IMR-90 (cell line): ENCODE results near the gene RTP5. TPM values are rescaled to one million over a fixed set of nuclear protein-coding genes. Genes with fewer than 3 reads are reported as not detected.

ENCODE experiments used
- ATAC-seq: fragments of 200-7000 bp; cut with Tn5 transposase; 2 replicates; pipeline ENCODE4 v1.9.1; 2020; ENCODE audit warnings: low read depth, mild to moderate bottlenecking, moderate library complexity
- BruUV-seq: library from RNA; stranded (reverse); fragments of 400-500 nt; replicated peaks from 2 replicates; lab custom pipeline; 2021; lab: Mats Ljungman, UMichigan
- CTCF ChIA-PET: fragments of 300-600 bp; formaldehyde crosslinking; extraction: SDS; loops from one replicate; lab custom pipeline; 2021; ENCODE audit warnings: antibody characterized with exemption; lab: Yijun Ruan, JAX
- POLR2A ChIA-PET: fragments of 300-600 bp; sonication (Branson Sonifier 250); formaldehyde crosslinking; loops from one replicate; lab custom pipeline; 2022; ENCODE audit warnings: antibody characterized with exemption; ENCODE audit not compliant: unreplicated experiment; lab: Charles Lee
- DNase-seq: peaks from one replicate; pipeline ENCODE4 v3.0.0; 2013
- H2AFZ ChIP-seq: replicated peaks from 2 replicates; pipeline ENCODE3; 2013; ENCODE audit warnings: low read length, mild to moderate bottlenecking; ENCODE audit not compliant: poor library complexity
- H2AK5ac ChIP-seq: 2 replicates; pipeline ENCODE4 v1.6.1; 2013; ENCODE audit warnings: low read depth, low read length, inconsistent platforms
- H2AK9ac ChIP-seq: replicated peaks from 2 replicates; pipeline ENCODE3; 2013; ENCODE audit warnings: mild to moderate bottlenecking, low read depth, low read length, moderate library complexity; ENCODE audit not compliant: poor library complexity
- H2BK120ac ChIP-seq: 2 replicates; pipeline ENCODE4 v1.6.1; 2013; ENCODE audit warnings: low read depth, low read length, inconsistent platforms
- H2BK15ac ChIP-seq: 3 replicates; pipeline ENCODE4 v1.6.1; 2013; ENCODE audit warnings: low read depth, low read length, inconsistent platforms
- H2BK20ac ChIP-seq: 2 replicates; pipeline ENCODE4 v1.6.1; 2013; ENCODE audit warnings: low read depth, mild to moderate bottlenecking, inconsistent platforms, low read length, moderate library complexity
- H2BK5ac ChIP-seq: 2 replicates; pipeline ENCODE4 v1.6.1; 2013; ENCODE audit warnings: mild to moderate bottlenecking, low read depth, low read length, inconsistent platforms; ENCODE audit not compliant: poor library complexity, severe bottlenecking
- H3K14ac ChIP-seq: replicated peaks from 2 replicates; pipeline ENCODE4 v1.6.1; 2013; ENCODE audit warnings: low read depth, low read length, inconsistent platforms
- H3K18ac ChIP-seq: 2 replicates; pipeline ENCODE4 v1.6.1; 2013; ENCODE audit warnings: low read depth, low read length, control low read depth
- H3K23ac ChIP-seq: 2 replicates; pipeline ENCODE4 v1.6.1; 2013; ENCODE audit warnings: low read depth, low read length, inconsistent platforms
- H3K27ac ChIP-seq: 2 replicates; pipeline ENCODE4 v1.5.1; 2013; ENCODE audit warnings: mild to moderate bottlenecking, control low read depth, low read length; ENCODE audit not compliant: insufficient read depth
- H3K27me3 ChIP-seq: 2 replicates; pipeline ENCODE4 v1.6.1; 2013; ENCODE audit warnings: low read length; ENCODE audit not compliant: control insufficient read depth, insufficient read depth
- H3K36me3 ChIP-seq: 2 replicates; pipeline ENCODE4 v1.6.1; 2013; ENCODE audit warnings: low read length, mixed read lengths; ENCODE audit not compliant: control insufficient read depth, insufficient read depth
- H3K4ac ChIP-seq: 2 replicates; pipeline ENCODE4 v1.6.1; 2013; ENCODE audit warnings: low read depth, low read length, inconsistent platforms
- H3K4me1 ChIP-seq: 2 replicates; pipeline ENCODE4 v1.6.1; 2013; ENCODE audit warnings: low read length, mixed read lengths; ENCODE audit not compliant: control insufficient read depth, insufficient read depth
- H3K4me2 ChIP-seq: 2 replicates; pipeline ENCODE4 v1.6.1; 2013; ENCODE audit warnings: low read depth, mild to moderate bottlenecking, control low read depth, low read length, moderate library complexity
- H3K4me3 ChIP-seq: 2 replicates; pipeline ENCODE4 v1.5.1; 2013; ENCODE audit warnings: low read depth, mild to moderate bottlenecking, control low read depth, low read length, moderate library complexity; ENCODE audit not compliant: insufficient read depth
- H3K56ac ChIP-seq: 2 replicates; pipeline ENCODE4 v1.6.1; 2013; ENCODE audit warnings: low read length, inconsistent platforms; ENCODE audit not compliant: insufficient read depth; ENCODE audit errors: extremely low read depth
- H3K79me1 ChIP-seq, 2 experiments: 2 replicates each; pipeline ENCODE4 v1.6.1; 2013; ENCODE audit warnings: low read length in 2 of 2, inconsistent platforms in 1 of 2, low read depth in 1 of 2
- H3K9ac ChIP-seq: 2 replicates; pipeline ENCODE4 v1.6.1; 2013; ENCODE audit warnings: low read depth, low read length, control low read depth
- H3K9me1 ChIP-seq: 2 replicates; pipeline ENCODE4 v1.6.1; 2013; ENCODE audit warnings: low read length, inconsistent platforms; ENCODE audit not compliant: insufficient read depth
- H3K9me3 ChIP-seq: 2 replicates; pipeline ENCODE4 v1.6.1; 2013; ENCODE audit warnings: low read length; ENCODE audit not compliant: control insufficient read depth, insufficient read depth
- H4K20me1 ChIP-seq: 2 replicates; pipeline ENCODE4 v1.6.1; 2013; ENCODE audit warnings: low read length, inconsistent platforms; ENCODE audit not compliant: insufficient read depth
- H4K5ac ChIP-seq: 2 replicates; pipeline ENCODE4 v1.6.1; 2013; ENCODE audit warnings: mild to moderate bottlenecking, low read depth, low read length, control low read depth
- H4K8ac ChIP-seq, 2 experiments: 2 replicates each; pipeline ENCODE4 v1.6.1; 2013; ENCODE audit warnings: low read depth in 2 of 2, low read length in 2 of 2, control low read depth in 1 of 2, inconsistent platforms in 1 of 2
- H4K91ac ChIP-seq: 2 replicates; pipeline ENCODE4 v1.6.1; 2013; ENCODE audit warnings: low read depth, low read length, inconsistent platforms; ENCODE audit not compliant: insufficient read depth
- CHD1 ChIP-seq: IDR thresholded peaks from 2 replicates; pipeline ENCODE4 v1.6.1; 2012; ENCODE audit warnings: low read depth, low read length, improper control_type of control experiment
- POLR2A ChIP-seq: IDR thresholded peaks from 2 replicates; pipeline ENCODE4 v1.6.1; 2012; ENCODE audit warnings: mild to moderate bottlenecking, low read depth, low read length
- WGBS, 2 experiments: methylation state at CpG; one replicate each; pipeline versions ENCODE4 v1.1.5 to v1.1.7; 2013; ENCODE audit warnings: missing lambda C conversion rate in 2 of 2; ENCODE audit not compliant: insufficient read length in 1 of 2; ENCODE audit errors: extremely low coverage in 2 of 2; 5-methylcytosine and 5-hydroxymethylcytosine counted together
- dilution Hi-C: fragments of 300-500 bp; cut with HindIII; formaldehyde crosslinking; loops from one replicate; pipeline ENCODE4 v1.14.3; 2018; ENCODE audit warnings: low sequenced_read_pairs; ENCODE audit not compliant: unreplicated experiment
- in situ Hi-C: fragments of 300-500 bp; cut with MboI; formaldehyde crosslinking; loops from 3 replicates; pipeline ENCODE4 v1.14.3; 2019; ENCODE audit warnings: low sequenced_read_pairs, inconsistent platforms, mixed read lengths
- intact Hi-C: fragments of 100-400 bp; cut with micrococcal nuclease; formaldehyde crosslinking; loops from 2 replicates; pipeline ENCODE4 v1.10.0; 2022
- polyA plus RNA-seq, 3 experiments: library from polyadenylated mRNA; depleted of rRNA; stranded (reverse); fragments of >200 nt; gene quantifications; 2 replicates each; pipeline ENCODE4 v1.2.3, GENCODE V29; 2012; ENCODE audit warnings: low replicate concordance in 1 of 3
- total RNA-seq: library from RNA; depleted of rRNA; stranded (reverse); fragments of >200 nt; gene quantifications from 2 replicates; pipeline ENCODE4 v1.2.3, GENCODE V29; 2012

The RTP5 gene
- total and polyA plus RNA-seq, 2 of the 4 experiments (the other 2 are of a cell fraction) = not detected

DNA sequence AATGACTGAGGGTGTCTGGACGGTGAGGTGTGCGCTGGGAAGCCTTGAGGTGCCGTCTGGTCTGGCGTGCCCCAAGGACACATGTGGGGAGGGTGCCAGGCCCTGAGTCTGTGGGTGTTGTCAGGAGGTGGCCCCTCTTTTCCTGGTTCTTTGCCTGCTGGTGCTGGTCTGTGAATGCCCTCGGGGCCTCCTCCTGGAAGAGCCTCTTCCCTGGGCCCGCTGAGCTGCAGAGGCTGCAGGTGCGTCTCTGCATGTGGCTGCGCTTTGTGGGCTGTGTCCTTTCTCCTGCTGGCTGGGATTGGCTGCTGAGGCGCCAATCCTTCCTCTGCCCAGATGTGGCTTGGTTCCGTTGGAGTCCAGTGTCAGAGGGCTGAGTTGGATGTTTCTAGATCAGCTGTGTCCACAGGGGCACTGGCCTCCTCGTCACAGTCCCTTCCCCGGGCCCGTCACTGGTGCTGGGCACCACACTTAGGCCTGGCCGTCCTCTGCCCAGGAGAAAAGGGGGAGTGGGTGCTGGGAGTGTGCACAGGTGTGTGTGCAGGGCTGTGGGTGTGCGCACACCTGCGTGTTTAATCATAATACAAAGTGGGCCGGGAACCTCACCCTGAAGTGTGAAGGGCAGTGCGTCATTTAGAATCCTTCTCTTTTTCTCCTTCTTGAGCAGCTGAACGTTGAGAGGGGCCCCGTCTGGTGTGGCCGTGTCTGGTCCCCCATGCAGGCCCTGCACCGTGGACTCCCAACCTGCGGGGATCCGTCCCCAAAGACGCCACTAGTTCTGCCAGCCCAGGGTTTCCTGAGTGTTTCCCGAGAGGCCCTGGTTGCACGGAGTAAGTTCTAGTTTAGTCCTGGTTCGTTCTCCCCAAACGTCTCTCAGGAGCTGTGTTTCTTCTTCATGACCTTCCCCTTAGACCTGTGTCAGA lies 35.5 kb downstream of the RTP5 start:
- H4K5ac ChIP-seq = no peak overlapping the region
- H3K36me3 ChIP-seq = no peaks in the 10 kb centered on the region
- ATAC-seq (no peak), DNase-seq (no peak)
- no peak overlapping the region for H3K4me3 ChIP-seq
- TF ChIP-seq POLR2A (no peak), CHD1 (no peak)
- no peak overlapping the region for H2BK120ac ChIP-seq
- H2AFZ ChIP-seq = no peak overlapping the region
- intact Hi-C loops (no loop called here), dilution Hi-C loops (no loop called here), in situ Hi-C loops (no loop called here)
- no peak overlapping the region for H3K14ac ChIP-seq
- H3K27me3 ChIP-seq = peaks cover 6% of the 10 kb centered on the region; the same call in 1 of the 2 replicates
- H4K91ac ChIP-seq = no peak overlapping the region
- H2AK9ac ChIP-seq = no peak overlapping the region
- no peak overlapping the region for H2BK20ac ChIP-seq
- no peaks in the 10 kb centered on the region for H4K20me1 ChIP-seq
- 91% methylated on average over 8 of the region's 29 CpGs; no CpG with 5 or more reads in 1 of the 2 experiments for WGBS, 2 experiments
- no peak overlapping the region for H3K18ac ChIP-seq
- CTCF ChIA-PET = no interaction called here
- H3K23ac ChIP-seq = no peak overlapping the region
- no peak overlapping the region for H3K27ac ChIP-seq
- no peak overlapping the region for H3K56ac ChIP-seq
- H3K4me2 ChIP-seq = no peak overlapping the region
- H3K4me1 ChIP-seq = no peaks in the 10 kb centered on the region; the same call in 1 of the 2 replicates
- H3K9me3 ChIP-seq = no peaks in the 10 kb centered on the region
- H3K4ac ChIP-seq = no peak overlapping the region
- no TSS peak for BruUV-seq
- H2BK5ac ChIP-seq = no peak overlapping the region
- H4K8ac ChIP-seq = no peak overlapping the region
- no peak overlapping the region for H2BK15ac ChIP-seq
- H3K79me1 ChIP-seq = no peaks in the 10 kb centered on the region
- no peaks in the 10 kb centered on the region for H3K9me1 ChIP-seq
- no peak overlapping the region for H2AK5ac ChIP-seq
- no peak overlapping the region for H3K9ac ChIP-seq
- POLR2A ChIA-PET = no interaction called here
